ENCODE results near the gene SLX4IP.

Gene SLX4IP

GRCh38 chr20:10542442-10542841 is 107.3 kb downstream of the SLX4IP start:
- FAIRE-seq (no peak), DNase-seq (ENCODE audit: insufficient read length) (no peak)
- TF ChIP-seq POLR2AphosphoS5 (IDR thresholded peaks at IDR 0.05; ENCODE audit: low read depth, low read length) (no peak), POLR2A (IDR thresholded peaks at IDR 0.05; ENCODE audit: low read depth, low read length) (no peak), TAF1 (IDR thresholded peaks at IDR 0.05; ENCODE audit: borderline replicate concordance, low read depth, low read length) (no peak)

GRCh38 chr20:10543480-10543879 is 108.4 kb downstream of the SLX4IP start:
- no peak for TF ChIP-seq TAF1 (IDR thresholded peaks at IDR 0.05; ENCODE audit: borderline replicate concordance, low read depth, low read length)
- TF ChIP-seq POLR2A (IDR thresholded peaks at IDR 0.05; ENCODE audit: low read depth, low read length) = no peak
- TF ChIP-seq POLR2AphosphoS5 (IDR thresholded peaks at IDR 0.05; ENCODE audit: low read depth, low read length) = no peak
- DNase-seq (ENCODE audit: insufficient read length) (no peak), FAIRE-seq (no peak)

- no peak for FAIRE-seq
- no peak for TF ChIP-seq TAF1 (IDR thresholded peaks at IDR 0.05; ENCODE audit: borderline replicate concordance, low read depth, low read length)
- no peak for TF ChIP-seq POLR2A (IDR thresholded peaks at IDR 0.05; ENCODE audit: low read depth, low read length)
- DNase-seq (ENCODE audit: insufficient read length) = no peak
Measured at GRCh38 chr20:10547276-10548114, 112.4 kb downstream of the SLX4IP start.

GRCh38 chr20:10549511-10549910 is 114.4 kb downstream of the SLX4IP start:
- DNase-seq (ENCODE audit: insufficient read length) (no peak), FAIRE-seq (no peak)
- no peak for TF ChIP-seq TAF1 (IDR thresholded peaks at IDR 0.05; ENCODE audit: borderline replicate concordance, low read depth, low read length)
- no peak for TF ChIP-seq POLR2A (IDR thresholded peaks at IDR 0.05; ENCODE audit: low read depth, low read length)
- no peak for TF ChIP-seq POLR2AphosphoS5 (IDR thresholded peaks at IDR 0.05; ENCODE audit: low read depth, low read length)

- DNase-seq (ENCODE audit: insufficient read length) (no peak), FAIRE-seq (no peak)
- TF ChIP-seq POLR2A (IDR thresholded peaks at IDR 0.05; ENCODE audit: low read depth, low read length) (no peak), TAF1 (IDR thresholded peaks at IDR 0.05; ENCODE audit: borderline replicate concordance, low read depth, low read length) (no peak), POLR2AphosphoS5 (IDR thresholded peaks at IDR 0.05; ENCODE audit: low read depth, low read length) (no peak)
Measured at GRCh38 chr20:10550204-10551118, 115.4 kb downstream of the SLX4IP start.

- TF ChIP-seq POLR2A (IDR thresholded peaks at IDR 0.05; ENCODE audit: low read depth, low read length) (no peak), TAF1 (IDR thresholded peaks at IDR 0.05; ENCODE audit: borderline replicate concordance, low read depth, low read length) (no peak), POLR2AphosphoS5 (IDR thresholded peaks at IDR 0.05; ENCODE audit: low read depth, low read length) (no peak)
- FAIRE-seq (no peak), DNase-seq (ENCODE audit: insufficient read length) (no peak)
Measured at GRCh38 chr20:10551732-10552724, 116.9 kb downstream of the SLX4IP start.

- FAIRE-seq = no peak
- TF ChIP-seq POLR2A (IDR thresholded peaks at IDR 0.05; ENCODE audit: low read depth, low read length) = no peak
- TF ChIP-seq POLR2AphosphoS5 (IDR thresholded peaks at IDR 0.05; ENCODE audit: low read depth, low read length) = no peak
- no peak for TF ChIP-seq TAF1 (IDR thresholded peaks at IDR 0.05; ENCODE audit: borderline replicate concordance, low read depth, low read length)
- DNase-seq (ENCODE audit: insufficient read length) = no peak
Measured at GRCh38 chr20:10553326-10553984, 118.3 kb downstream of the SLX4IP start.

GRCh38 chr20:10554285-10554684 is 119.2 kb downstream of the SLX4IP start:
- FAIRE-seq (no peak), DNase-seq (ENCODE audit: insufficient read length) (no peak)
- TF ChIP-seq POLR2AphosphoS5 (IDR thresholded peaks at IDR 0.05; ENCODE audit: low read depth, low read length) (no peak), TAF1 (IDR thresholded peaks at IDR 0.05; ENCODE audit: borderline replicate concordance, low read depth, low read length) (no peak), POLR2A (IDR thresholded peaks at IDR 0.05; ENCODE audit: low read depth, low read length) (no peak)

- DNase-seq (ENCODE audit: insufficient read length) (no peak), FAIRE-seq (no peak)
- TF ChIP-seq POLR2A (IDR thresholded peaks at IDR 0.05; ENCODE audit: low read depth, low read length) = no peak
- no peak for TF ChIP-seq TAF1 (IDR thresholded peaks at IDR 0.05; ENCODE audit: borderline replicate concordance, low read depth, low read length)
- TF ChIP-seq POLR2AphosphoS5 (IDR thresholded peaks at IDR 0.05; ENCODE audit: low read depth, low read length) = no peak
Measured at GRCh38 chr20:10555393-10555792, 120.3 kb downstream of the SLX4IP start.

- no peak for FAIRE-seq
- TF ChIP-seq POLR2A (IDR thresholded peaks at IDR 0.05; ENCODE audit: low read depth, low read length) (no peak), TAF1 (IDR thresholded peaks at IDR 0.05; ENCODE audit: borderline replicate concordance, low read depth, low read length) (no peak)
- no peak for DNase-seq (ENCODE audit: insufficient read length)
Measured at GRCh38 chr20:10555865-10556308, 120.8 kb downstream of the SLX4IP start.

Measured in GM12892 (cell line).